Measurements from ENCODE around the gene DKK2. TPM values are rescaled to one million over a fixed set of nuclear protein-coding genes. Genes with fewer than 3 reads are reported as not detected.

The DKK2 gene
- 15.0 TPM for polyA plus RNA-seq (2013, experiment 1 of 2)
- polyA plus RNA-seq (2013, experiment 2 of 2): 15.5 TPM

DNA sequence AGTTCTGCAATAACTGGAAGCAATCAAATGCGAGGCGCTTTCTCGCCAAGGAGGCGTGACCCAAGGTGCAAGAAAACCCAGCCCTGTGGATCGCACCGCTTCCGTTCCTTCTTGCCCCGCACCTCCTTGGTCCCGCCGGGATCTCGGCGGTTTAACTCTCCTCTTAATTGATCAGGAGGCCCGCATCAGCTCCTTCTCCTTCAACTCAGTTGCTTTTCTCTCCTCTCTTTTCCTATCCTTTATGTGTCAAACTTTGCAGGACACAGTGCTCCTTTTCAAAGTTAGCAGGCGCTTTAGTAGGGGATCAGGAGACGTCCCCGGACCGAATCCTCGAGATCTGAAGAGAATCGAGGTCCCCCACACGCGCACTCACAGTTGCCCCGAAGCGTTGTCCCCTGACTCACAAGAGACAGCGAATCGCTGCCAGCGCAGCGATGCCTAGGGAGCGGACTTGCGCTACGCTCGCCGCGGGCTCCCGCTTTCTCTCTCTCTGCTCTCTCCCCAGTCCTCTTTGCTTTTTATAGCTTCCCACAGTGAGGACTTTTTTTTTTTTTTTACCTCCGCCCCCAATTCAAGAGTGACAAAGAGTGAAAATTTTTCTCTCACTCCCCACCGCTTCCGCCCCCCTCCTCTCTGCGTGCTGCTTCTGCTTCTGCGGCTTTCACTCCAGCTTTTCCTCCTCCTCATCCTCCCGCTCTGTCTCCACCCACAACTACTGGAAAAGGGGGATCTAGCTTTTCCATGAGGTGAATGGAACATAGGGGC lies at the start of gene DKK2:
DKK2 (minus strand) TSS at position 495 of the 765 bp plus-strand sequence. CDS start 722 bp downstream, outside the sequence.
- Histone ChIP-seq H3K4me3 (ENCODE audit: extremely low read depth, insufficient read depth, low read length, poor library complexity, severe bottlenecking) (peak within 1 kb of the TSS; percentile 48), H3K9me3 (ENCODE audit: control insufficient read depth, low read length) (no peaks in the 10 kb centered on the region), H3K4me1 (ENCODE audit: control insufficient read depth, insufficient read depth, low read length, poor library complexity, severe bottlenecking) (peaks cover 8% of the 10 kb centered on the region), H3K36me3 (ENCODE audit: control insufficient read depth, insufficient read depth, low read length) (no peaks in the 10 kb centered on the region), H3K27ac (ENCODE audit: low read depth, low read length, severe bottlenecking) (no peak within 1 kb of the TSS)
- WGBS, 2 experiments (ENCODE audit: insufficient coverage in 2 of 2): 0 to 1% methylated on average over 28 to 30 of the region's 40 CpGs

- 82 to 98% methylated on average over 4 of the region's 4 CpGs for WGBS, 2 experiments (ENCODE audit: insufficient coverage in 2 of 2)
- no peaks in the 10 kb centered on the region for H3K4me1 ChIP-seq (ENCODE audit: control insufficient read depth, insufficient read depth, low read length, poor library complexity, severe bottlenecking)
- no peak overlapping the region for H3K4me3 ChIP-seq (ENCODE audit: extremely low read depth, insufficient read depth, low read length, poor library complexity, severe bottlenecking)
- no peak overlapping the region for H3K27ac ChIP-seq (ENCODE audit: low read depth, low read length, severe bottlenecking)
- no peaks in the 10 kb centered on the region for H3K9me3 ChIP-seq (ENCODE audit: control insufficient read depth, low read length)
- no peaks in the 10 kb centered on the region for H3K36me3 ChIP-seq (ENCODE audit: control insufficient read depth, insufficient read depth, low read length)
Measured at GRCh38 chr4:107077192-107077591, 41.1 kb upstream of the DKK2 start.

GRCh38 chr4:107072836-107073736 lies 37.0 kb upstream of the DKK2 start:
- Histone ChIP-seq H3K9me3 (ENCODE audit: control insufficient read depth, low read length) (no peaks in the 10 kb centered on the region), H3K36me3 (ENCODE audit: control insufficient read depth, insufficient read depth, low read length) (no peaks in the 10 kb centered on the region), H3K4me1 (ENCODE audit: control insufficient read depth, insufficient read depth, low read length, poor library complexity, severe bottlenecking) (no peaks in the 10 kb centered on the region), H3K27ac (ENCODE audit: low read depth, low read length, severe bottlenecking) (no peak overlapping the region), H3K4me3 (ENCODE audit: extremely low read depth, insufficient read depth, low read length, poor library complexity, severe bottlenecking) (no peak overlapping the region)
- WGBS, 2 experiments (ENCODE audit: insufficient coverage in 2 of 2): 90 to 96% methylated on average over 14 to 16 of the region's 32 CpGs

DNA sequence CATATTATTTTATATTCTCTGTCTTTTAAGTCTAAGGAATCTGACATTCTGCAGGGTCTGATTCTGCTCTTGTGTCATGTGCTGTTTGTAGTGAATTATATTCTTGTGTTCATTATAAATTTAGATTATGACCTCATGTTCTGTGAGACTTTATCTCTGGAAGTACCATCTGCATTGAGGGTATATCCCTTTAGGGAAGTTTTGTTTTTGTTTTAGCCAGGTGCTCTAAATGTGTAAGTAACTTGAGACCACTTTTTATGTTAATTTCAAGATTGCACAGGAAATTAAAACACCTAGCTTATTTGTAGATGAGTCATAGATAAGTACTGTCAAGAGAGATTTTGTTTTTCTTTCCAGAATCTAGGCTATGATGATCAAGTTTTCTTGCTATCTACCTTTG lies 35.0 kb upstream of the DKK2 start:
- H3K9me3 ChIP-seq (ENCODE audit: control insufficient read depth, low read length): no peaks in the 10 kb centered on the region
- H3K36me3 ChIP-seq (ENCODE audit: control insufficient read depth, insufficient read depth, low read length): no peaks in the 10 kb centered on the region
- H3K4me1 ChIP-seq (ENCODE audit: control insufficient read depth, insufficient read depth, low read length, poor library complexity, severe bottlenecking): no peaks in the 10 kb centered on the region
- H3K4me3 ChIP-seq (ENCODE audit: extremely low read depth, insufficient read depth, low read length, poor library complexity, severe bottlenecking): no peak overlapping the region
- H3K27ac ChIP-seq (ENCODE audit: low read depth, low read length, severe bottlenecking): no peak overlapping the region

DNA sequence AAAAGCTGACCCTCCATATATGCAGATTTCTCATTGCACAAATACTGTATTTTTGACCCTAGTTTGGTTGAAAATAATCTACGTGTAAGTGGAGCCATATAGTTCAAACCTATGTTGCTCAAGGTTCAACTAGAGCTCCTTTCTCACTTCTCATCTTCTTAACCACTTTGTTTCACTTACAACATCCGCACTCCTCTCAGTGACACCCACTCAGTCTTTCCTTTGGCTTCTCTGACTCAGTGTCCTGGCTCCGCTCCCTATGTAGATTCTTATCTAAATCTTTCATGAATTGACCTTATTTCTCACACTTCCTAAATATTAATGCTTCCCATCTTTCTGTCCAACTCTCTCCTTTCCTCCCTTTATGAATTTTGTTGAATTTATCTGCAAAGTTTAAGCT lies 32.9 kb upstream of the DKK2 start:
- 82 to 92% methylated on average over 3 of the region's 3 CpGs for WGBS, 2 experiments (ENCODE audit: insufficient coverage in 2 of 2)
- Histone ChIP-seq H3K27ac (ENCODE audit: low read depth, low read length, severe bottlenecking) (no peak overlapping the region), H3K36me3 (ENCODE audit: control insufficient read depth, insufficient read depth, low read length) (no peaks in the 10 kb centered on the region), H3K9me3 (ENCODE audit: control insufficient read depth, low read length) (no peaks in the 10 kb centered on the region), H3K4me1 (ENCODE audit: control insufficient read depth, insufficient read depth, low read length, poor library complexity, severe bottlenecking) (no peaks in the 10 kb centered on the region), H3K4me3 (ENCODE audit: extremely low read depth, insufficient read depth, low read length, poor library complexity, severe bottlenecking) (no peak overlapping the region)

GRCh38 chr4:107068116-107068515 lies 32.0 kb upstream of the DKK2 start:
- WGBS, 2 experiments (ENCODE audit: insufficient coverage in 2 of 2): 80 to 100% methylated on average over 1 of the region's 1 CpG
- Histone ChIP-seq H3K4me3 (ENCODE audit: extremely low read depth, insufficient read depth, low read length, poor library complexity, severe bottlenecking) (no peak overlapping the region), H3K36me3 (ENCODE audit: control insufficient read depth, insufficient read depth, low read length) (no peaks in the 10 kb centered on the region), H3K27ac (ENCODE audit: low read depth, low read length, severe bottlenecking) (no peak overlapping the region), H3K9me3 (ENCODE audit: control insufficient read depth, low read length) (no peaks in the 10 kb centered on the region), H3K4me1 (ENCODE audit: control insufficient read depth, insufficient read depth, low read length, poor library complexity, severe bottlenecking) (no peaks in the 10 kb centered on the region)

DNA sequence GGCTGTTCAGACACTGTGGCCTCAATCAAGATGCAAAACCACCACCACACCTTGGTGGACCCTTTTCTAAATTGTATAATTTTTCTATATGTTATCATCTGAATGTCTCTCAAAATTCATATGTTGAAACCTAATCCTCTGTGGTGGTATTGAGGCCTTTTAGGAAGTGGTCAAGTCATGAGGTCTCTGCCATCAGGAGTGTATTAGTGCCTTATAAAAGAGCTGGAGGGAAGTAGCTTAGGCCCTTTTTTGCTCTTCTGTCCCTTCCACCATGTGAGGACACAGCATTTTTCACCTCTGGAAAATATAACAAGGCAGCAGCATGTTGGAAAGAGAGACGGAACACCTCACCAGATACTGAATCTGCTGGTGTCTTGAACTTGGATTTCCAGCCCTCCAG lies 30.5 kb upstream of the DKK2 start:
- Histone ChIP-seq H3K36me3 (ENCODE audit: control insufficient read depth, insufficient read depth, low read length) (no peaks in the 10 kb centered on the region), H3K27ac (ENCODE audit: low read depth, low read length, severe bottlenecking) (no peak overlapping the region), H3K9me3 (ENCODE audit: control insufficient read depth, low read length) (no peaks in the 10 kb centered on the region), H3K4me1 (ENCODE audit: control insufficient read depth, insufficient read depth, low read length, poor library complexity, severe bottlenecking) (no peaks in the 10 kb centered on the region), H3K4me3 (ENCODE audit: extremely low read depth, insufficient read depth, low read length, poor library complexity, severe bottlenecking) (no peak overlapping the region)
- no CpG with 5 or more reads among the region's 1 CpG for WGBS, 2 experiments (ENCODE audit: insufficient coverage in 2 of 2)

- no peak overlapping the region for H3K27ac ChIP-seq (ENCODE audit: low read depth, low read length, severe bottlenecking)
- H3K4me3 ChIP-seq (ENCODE audit: extremely low read depth, insufficient read depth, low read length, poor library complexity, severe bottlenecking): no peak overlapping the region
- no peaks in the 10 kb centered on the region for H3K36me3 ChIP-seq (ENCODE audit: control insufficient read depth, insufficient read depth, low read length)
- H3K9me3 ChIP-seq (ENCODE audit: control insufficient read depth, low read length): no peaks in the 10 kb centered on the region
- no peaks in the 10 kb centered on the region for H3K4me1 ChIP-seq (ENCODE audit: control insufficient read depth, insufficient read depth, low read length, poor library complexity, severe bottlenecking)
Measured at GRCh38 chr4:107065201-107065600, 29.1 kb upstream of the DKK2 start.

DNA sequence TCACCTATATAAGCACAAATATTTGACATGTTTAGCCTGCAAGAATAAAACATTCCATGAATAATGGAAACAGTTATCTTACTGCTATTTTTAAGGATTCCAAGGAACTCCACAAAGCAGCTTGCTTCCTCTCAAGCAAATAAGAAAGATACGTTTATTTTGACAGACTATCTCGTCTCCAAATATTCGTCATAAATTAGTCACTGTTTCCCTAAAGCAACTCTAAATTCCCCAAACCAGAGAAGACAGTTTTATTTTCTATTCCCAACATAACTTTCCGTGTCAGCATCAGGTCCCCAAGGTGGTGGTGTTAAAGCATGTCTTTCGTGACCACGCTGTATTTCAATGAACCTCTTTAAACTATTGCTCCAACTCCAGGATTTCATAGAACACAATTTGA lies 24.3 kb upstream of the DKK2 start:
- Histone ChIP-seq H3K36me3 (ENCODE audit: control insufficient read depth, insufficient read depth, low read length) (no peaks in the 10 kb centered on the region), H3K9me3 (ENCODE audit: control insufficient read depth, low read length) (no peaks in the 10 kb centered on the region), H3K4me3 (ENCODE audit: extremely low read depth, insufficient read depth, low read length, poor library complexity, severe bottlenecking) (no peak overlapping the region), H3K27ac (ENCODE audit: low read depth, low read length, severe bottlenecking) (no peak overlapping the region), H3K4me1 (ENCODE audit: control insufficient read depth, insufficient read depth, low read length, poor library complexity, severe bottlenecking) (no peaks in the 10 kb centered on the region)
- 83 to 100% methylated on average over 2 to 3 of the region's 6 CpGs for WGBS, 2 experiments (ENCODE audit: insufficient coverage in 2 of 2)

- no CpG with 5 or more reads among the region's 1 CpG for WGBS, 2 experiments (ENCODE audit: insufficient coverage in 2 of 2)
- Histone ChIP-seq H3K27ac (ENCODE audit: low read depth, low read length, severe bottlenecking) (no peak overlapping the region), H3K9me3 (ENCODE audit: control insufficient read depth, low read length) (no peaks in the 10 kb centered on the region), H3K36me3 (ENCODE audit: control insufficient read depth, insufficient read depth, low read length) (no peaks in the 10 kb centered on the region), H3K4me3 (ENCODE audit: extremely low read depth, insufficient read depth, low read length, poor library complexity, severe bottlenecking) (no peak overlapping the region), H3K4me1 (ENCODE audit: control insufficient read depth, insufficient read depth, low read length, poor library complexity, severe bottlenecking) (no peaks in the 10 kb centered on the region)
Measured at GRCh38 chr4:107058828-107059227, 22.7 kb upstream of the DKK2 start.
